Right atrium auricular region (tissue), 2 donors: ENCODE data around the gene PGBD4. TPM values are rescaled to one million over a fixed set of nuclear protein-coding genes. Genes with fewer than 3 reads are reported as not detected.

ENCODE experiments used
- DNase-seq: peaks from one replicate; pipeline ENCODE4 v3.0.0-alpha.2; 2019; ENCODE audit warnings: low spot score
- H3K27ac ChIP-seq, 2 donors: fragments of 200-600 bp; sonication (generic); 1 replicate in 1 of 2; 2 replicates in 1 of 2; pipeline ENCODE4 v1.5.1; 2016 to 2019
- H3K27me3 ChIP-seq, 2 donors: fragments of 200-600 bp; sonication (generic); one replicate each; pipeline versions ENCODE4 v1.5.1 to v1.6.0; 2017 to 2019
- H3K36me3 ChIP-seq: fragments of 200-600 bp; sonication (generic); one replicate; pipeline ENCODE4 v1.5.1; 2016
- H3K4me1 ChIP-seq, 2 donors: fragments of 200-600 bp; sonication (generic); one replicate each; pipeline versions ENCODE4 v1.5.1 to v1.6.0; 2017 to 2019
- H3K4me3 ChIP-seq, 2 donors: fragments of 200-600 bp; sonication (generic); 1 replicate in 1 of 2; 2 replicates in 1 of 2; pipeline ENCODE4 v1.5.1; 2017 to 2019; ENCODE audit warnings: mild to moderate bottlenecking in 1 of 2, moderate library complexity in 1 of 2
- H3K9me3 ChIP-seq, 2 donors: fragments of 200-600 bp; sonication (generic); one replicate each; pipeline ENCODE4 v1.5.1; 2019
- total RNA-seq, 2 donors: library from RNA; depleted of rRNA; stranded (reverse); fragments of >200 nt; gene quantifications; one replicate each; pipeline ENCODE4 v1.1.0, GENCODE V29; 2016
- TF ChIP-seq, protein P1 (sequence below), 2 donors: fragments of 200-600 bp; sonication (generic); IDR thresholded peaks; one replicate each; pipeline ENCODE4 v1.5.1; 2019; ENCODE audit warnings: antibody characterized with exemption in 2 of 2

The PGBD4 gene
- total RNA-seq, 2 donors from 2014 or later, result 2.0 to 2.3 TPM

DNA sequence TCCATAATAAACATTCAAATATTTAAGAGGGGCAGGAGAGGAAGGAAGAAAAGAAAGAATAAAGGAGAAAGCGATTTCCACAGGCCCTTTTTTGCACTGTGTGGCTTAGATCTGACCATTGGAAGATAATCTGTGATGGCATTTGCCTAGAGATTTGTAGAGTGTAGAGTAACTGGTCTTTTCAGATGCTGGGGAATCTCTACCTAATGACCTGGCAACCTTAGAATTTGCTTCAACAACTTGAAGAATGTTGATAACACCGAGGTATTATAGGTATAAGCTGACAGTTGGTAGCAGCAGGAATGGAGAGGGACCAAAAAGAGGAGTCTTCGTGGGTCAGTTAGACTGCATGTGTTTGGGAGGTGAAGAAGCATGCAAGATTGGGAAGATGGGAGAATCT is 41.9 kb upstream of the PGBD4 start:
- Histone ChIP-seq H3K27me3 (no peaks in the 10 kb centered on the region), H3K4me1 (no peaks in the 10 kb centered on the region), H3K9me3 (no peaks in the 10 kb centered on the region)

DNA sequence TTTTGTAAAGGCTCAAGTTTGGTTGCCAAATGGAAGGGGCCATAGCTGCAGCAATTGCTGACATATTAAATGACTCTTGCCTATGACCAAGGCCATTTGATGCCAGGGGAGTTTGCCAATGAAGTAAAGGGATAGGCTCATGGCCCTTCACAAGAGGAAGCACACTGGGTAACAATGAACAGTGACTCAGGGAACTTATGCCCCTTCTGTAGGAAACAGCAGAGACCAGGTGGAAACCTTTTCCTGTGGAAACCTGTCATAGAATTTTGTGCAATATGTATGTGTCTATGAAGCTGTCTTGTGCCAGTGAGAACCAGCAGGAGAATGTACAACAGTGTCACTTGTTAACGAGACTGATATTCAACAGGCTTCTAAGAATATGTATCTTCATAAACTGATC is 37.4 kb upstream of the PGBD4 start:
- Histone ChIP-seq H3K4me3 (no peak overlapping the region), H3K36me3 (no peaks in the 10 kb centered on the region), H3K27me3 (no peaks in the 10 kb centered on the region), H3K27ac (no peak overlapping the region), H3K9me3 (no peaks in the 10 kb centered on the region), H3K4me1 (no peaks in the 10 kb centered on the region)
- TF ChIP-seq, protein P1, sequence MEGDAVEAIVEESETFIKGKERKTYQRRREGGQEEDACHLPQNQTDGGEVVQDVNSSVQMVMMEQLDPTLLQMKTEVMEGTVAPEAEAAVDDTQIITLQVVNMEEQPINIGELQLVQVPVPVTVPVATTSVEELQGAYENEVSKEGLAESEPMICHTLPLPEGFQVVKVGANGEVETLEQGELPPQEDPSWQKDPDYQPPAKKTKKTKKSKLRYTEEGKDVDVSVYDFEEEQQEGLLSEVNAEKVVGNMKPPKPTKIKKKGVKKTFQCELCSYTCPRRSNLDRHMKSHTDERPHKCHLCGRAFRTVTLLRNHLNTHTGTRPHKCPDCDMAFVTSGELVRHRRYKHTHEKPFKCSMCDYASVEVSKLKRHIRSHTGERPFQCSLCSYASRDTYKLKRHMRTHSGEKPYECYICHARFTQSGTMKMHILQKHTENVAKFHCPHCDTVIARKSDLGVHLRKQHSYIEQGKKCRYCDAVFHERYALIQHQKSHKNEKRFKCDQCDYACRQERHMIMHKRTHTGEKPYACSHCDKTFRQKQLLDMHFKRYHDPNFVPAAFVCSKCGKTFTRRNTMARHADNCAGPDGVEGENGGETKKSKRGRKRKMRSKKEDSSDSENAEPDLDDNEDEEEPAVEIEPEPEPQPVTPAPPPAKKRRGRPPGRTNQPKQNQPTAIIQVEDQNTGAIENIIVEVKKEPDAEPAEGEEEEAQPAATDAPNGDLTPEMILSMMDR (IDR thresholded peaks at IDR 0.05), result no peak
- no peak for DNase-seq

More for the DNA sequence above, 41.9 kb upstream of the PGBD4 start:
- TF ChIP-seq, protein P1 (IDR thresholded peaks at IDR 0.05), result no peak
- no peaks in the 10 kb centered on the region for H3K36me3 ChIP-seq
- no peak for DNase-seq
- no peak overlapping the region for H3K27ac ChIP-seq
- H3K4me3 ChIP-seq, result no peak overlapping the region

DNA sequence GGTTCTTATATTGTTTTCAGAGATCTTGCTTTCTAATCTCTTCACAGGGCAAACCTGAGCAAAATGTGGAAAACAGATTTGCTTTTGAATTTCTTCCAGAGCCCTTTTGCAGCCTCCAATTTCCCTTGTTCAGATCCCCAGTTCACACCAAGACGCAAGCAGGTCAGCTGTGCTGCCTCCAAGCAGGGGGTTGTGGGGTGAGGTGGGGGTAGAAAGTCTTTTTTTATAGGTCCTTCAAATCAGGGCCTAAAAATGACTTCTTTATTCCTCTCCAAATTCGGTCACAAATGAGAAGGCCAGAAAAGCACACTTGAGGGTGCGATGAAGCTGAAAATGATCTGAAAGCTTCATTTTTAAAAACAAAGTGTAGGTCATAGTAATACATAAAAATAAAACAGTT is 36.6 kb upstream of the PGBD4 start:
- no peak overlapping the region for H3K27ac ChIP-seq
- H3K36me3 ChIP-seq, result no peaks in the 10 kb centered on the region
- no peaks in the 10 kb centered on the region for H3K4me1 ChIP-seq
- no peak overlapping the region for H3K4me3 ChIP-seq
- no peaks in the 10 kb centered on the region for H3K27me3 ChIP-seq
- TF ChIP-seq, protein P1 (IDR thresholded peaks at IDR 0.05), result no peak
- H3K9me3 ChIP-seq, result no peaks in the 10 kb centered on the region
- DNase-seq, result no peak

DNA sequence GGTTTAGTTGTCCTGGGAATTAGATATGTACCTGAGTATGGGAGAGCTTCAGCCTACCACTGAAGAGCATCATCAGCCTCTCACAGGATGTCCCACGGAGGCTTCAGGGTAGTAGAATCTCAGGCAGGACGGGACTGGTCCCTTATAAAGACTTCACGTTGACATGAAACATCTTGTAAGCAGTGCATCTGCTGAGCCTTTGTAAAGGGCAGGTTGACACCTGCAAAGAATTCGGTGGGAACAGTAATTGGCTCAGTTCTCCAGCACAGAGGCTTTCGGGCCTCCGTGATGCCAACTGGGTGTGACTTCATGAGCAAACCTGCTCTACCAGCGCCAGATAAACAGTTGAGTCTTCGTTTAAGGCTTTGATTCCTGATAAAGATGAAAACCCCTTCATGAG is 35.9 kb upstream of the PGBD4 start:
- no peak for DNase-seq
- H3K4me3 ChIP-seq, result no peak overlapping the region
- H3K36me3 ChIP-seq, result no peaks in the 10 kb centered on the region

DNA sequence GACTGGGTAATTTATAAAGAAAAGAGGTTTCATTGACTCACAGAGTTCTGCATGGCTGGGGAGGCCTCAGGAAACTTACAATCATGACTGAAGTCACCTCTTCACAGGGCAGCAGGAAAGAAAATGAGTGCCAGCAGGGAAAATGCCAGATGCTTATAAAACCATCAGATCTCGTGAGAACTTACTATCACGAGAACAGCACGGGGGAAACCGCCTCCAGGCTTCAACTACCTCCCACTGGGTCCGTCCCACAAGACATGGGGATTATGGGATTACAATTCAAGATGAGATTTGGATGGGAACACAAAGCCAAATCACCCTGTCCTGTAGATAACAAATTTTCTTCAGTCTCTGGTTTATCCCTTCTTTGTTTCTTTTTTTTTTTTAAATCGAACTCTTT is 31.9 kb upstream of the PGBD4 start:
- H3K27ac ChIP-seq, result no peak overlapping the region
- TF ChIP-seq, protein P1 (IDR thresholded peaks at IDR 0.05), result no peak
- no peaks in the 10 kb centered on the region for H3K27me3 ChIP-seq

More for the DNA sequence above, 35.9 kb upstream of the PGBD4 start:
- TF ChIP-seq, protein P1 (IDR thresholded peaks at IDR 0.05), result no peak
- H3K27me3 ChIP-seq, result no peaks in the 10 kb centered on the region
- H3K4me1 ChIP-seq, result no peaks in the 10 kb centered on the region
- H3K9me3 ChIP-seq, result no peaks in the 10 kb centered on the region
- H3K27ac ChIP-seq, result no peak overlapping the region

DNA sequence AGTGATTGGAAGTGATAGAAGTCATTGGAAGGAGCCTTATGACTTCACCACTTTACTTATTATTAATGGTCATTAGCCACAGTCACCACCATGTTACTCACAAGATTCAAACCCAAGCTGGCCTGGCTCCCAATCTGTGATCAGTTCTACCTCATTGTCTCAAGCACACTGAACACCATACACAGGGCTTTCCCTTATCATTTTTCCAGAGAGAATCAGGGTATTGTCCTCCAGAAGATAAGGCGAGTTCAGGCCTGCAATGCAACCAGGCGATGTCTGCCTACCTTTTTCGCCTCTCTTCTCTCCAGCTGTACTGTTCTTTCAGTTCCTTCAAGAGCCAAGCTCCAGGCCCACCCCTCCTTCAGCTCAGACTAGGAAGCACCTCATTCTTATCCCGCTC is 25.1 kb upstream of the PGBD4 start:
- H3K4me1 ChIP-seq, result no peaks in the 10 kb centered on the region
- no peaks in the 10 kb centered on the region for H3K27me3 ChIP-seq
- no peak overlapping the region for H3K4me3 ChIP-seq
- TF ChIP-seq, protein P1 (IDR thresholded peaks at IDR 0.05), result no peak
- no peaks in the 10 kb centered on the region for H3K9me3 ChIP-seq
- no peak overlapping the region for H3K27ac ChIP-seq
- no peaks in the 10 kb centered on the region for H3K36me3 ChIP-seq
- no peak for DNase-seq

More for the DNA sequence above, 31.9 kb upstream of the PGBD4 start:
- Histone ChIP-seq H3K4me3 (no peak overlapping the region), H3K4me1 (no peaks in the 10 kb centered on the region), H3K9me3 (no peaks in the 10 kb centered on the region), H3K36me3 (no peaks in the 10 kb centered on the region)
- no peak for DNase-seq
